NCI-H2196 treated with DMSO at 0.1 percent for 48 hours (cell line): ENCODE data around the gene IL16.
"Not testable (repeated sequence)": the region's sequence is repeated elsewhere in the genome, so short reads cannot be mapped to it uniquely, and the experiment has no call there.

Experiments
- DNase-seq: peaks from one replicate; lab custom pipeline; 2025; ENCODE audit not compliant: unreplicated experiment; lab: John Stamatoyannopoulos, UW

IL16 gene

DNA sequence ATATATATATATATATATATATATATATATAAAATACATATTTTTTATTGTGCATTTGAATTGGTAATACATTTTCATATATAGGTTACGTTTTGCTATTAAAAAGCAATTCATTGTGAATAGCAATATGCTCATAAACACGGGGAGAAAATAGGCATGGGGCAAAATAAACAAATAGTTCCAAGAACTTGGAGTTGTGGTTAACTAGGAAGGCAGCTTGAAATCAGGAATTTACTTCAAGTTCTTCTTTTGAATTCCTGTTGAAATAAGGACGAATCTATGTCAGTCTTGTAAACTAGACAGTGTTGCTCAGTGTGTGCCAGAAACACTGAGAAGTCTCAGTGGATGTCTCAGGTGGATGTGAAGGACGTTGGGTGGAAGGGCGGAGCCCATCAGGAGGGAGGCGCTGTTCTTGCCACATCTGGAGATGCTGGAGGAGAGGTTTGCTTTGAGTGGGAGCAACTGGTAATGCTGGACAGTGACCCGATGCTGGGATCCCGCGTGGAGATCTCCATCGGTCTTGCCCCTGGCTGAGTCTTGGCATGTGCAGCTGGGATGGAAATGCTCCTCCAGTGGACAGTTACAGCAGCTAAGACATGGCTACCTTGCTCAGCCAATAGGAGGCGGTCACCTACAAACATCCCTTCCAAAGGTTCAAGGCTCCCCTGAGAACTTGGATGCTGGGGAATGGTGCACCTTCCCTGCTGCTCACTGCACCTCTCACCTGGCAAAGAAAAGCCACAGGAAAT lies 2.5 kb downstream of the IL16 start:
- no peak for DNase-seq

DNA sequence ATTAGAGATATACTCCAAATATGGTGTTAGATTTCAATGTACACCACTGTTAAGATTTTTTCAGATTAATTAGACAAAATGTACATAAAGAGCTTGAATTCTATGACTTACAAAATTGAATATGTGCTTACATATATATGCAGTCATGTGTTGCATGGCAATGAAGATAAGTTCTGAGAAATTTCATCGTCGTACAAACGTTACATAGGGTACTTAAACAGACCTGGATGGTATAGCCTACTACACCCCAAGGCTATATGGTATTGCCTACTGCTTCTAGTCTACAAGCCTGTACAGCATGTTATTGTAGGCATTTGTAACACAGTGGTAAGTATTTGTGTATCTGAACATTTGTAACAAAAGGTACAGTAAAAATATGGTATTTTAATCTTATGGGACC lies 9.3 kb downstream of the IL16 start:
- no peak for DNase-seq

DNA sequence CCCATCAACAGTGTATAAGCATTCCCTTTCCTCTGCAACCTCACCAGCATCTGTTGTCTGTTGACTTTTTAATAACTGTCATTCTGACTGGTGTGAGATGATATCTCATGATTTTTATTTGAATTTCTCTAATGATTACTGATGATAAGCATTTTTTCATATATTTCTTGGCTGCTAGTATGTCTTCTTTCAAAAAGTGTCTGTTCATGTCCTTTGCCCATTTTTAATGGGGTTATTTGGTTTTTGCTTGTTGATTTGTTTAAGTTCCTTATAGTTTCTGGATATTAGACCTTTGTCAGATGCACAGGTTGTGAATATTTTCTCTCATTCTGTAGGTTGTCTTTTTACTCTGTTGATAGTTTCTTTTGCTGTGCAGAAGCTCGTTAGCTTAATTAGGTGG lies 11.3 kb downstream of the IL16 start:
- not testable (repeated sequence) for DNase-seq

DNA sequence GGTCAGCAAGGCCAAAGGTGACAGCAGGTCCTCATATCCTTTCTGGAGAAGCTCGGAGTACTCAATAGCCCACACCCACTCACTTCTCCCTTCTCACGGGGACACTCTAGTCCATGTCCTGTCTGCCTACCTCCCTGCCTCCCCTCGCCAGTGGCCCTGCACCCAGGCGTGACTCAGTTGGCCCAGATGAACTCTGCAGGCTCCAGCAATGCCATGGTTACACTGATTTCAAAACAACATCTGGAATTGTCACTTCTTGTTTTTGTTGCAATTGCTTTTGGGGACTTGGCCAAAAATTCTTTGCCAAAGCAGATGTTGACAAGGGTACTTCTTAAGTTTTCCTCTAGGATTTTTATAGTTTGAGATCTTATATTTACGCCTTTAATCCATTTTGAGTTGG lies 13.0 kb downstream of the IL16 start:
- no peak for DNase-seq

DNA sequence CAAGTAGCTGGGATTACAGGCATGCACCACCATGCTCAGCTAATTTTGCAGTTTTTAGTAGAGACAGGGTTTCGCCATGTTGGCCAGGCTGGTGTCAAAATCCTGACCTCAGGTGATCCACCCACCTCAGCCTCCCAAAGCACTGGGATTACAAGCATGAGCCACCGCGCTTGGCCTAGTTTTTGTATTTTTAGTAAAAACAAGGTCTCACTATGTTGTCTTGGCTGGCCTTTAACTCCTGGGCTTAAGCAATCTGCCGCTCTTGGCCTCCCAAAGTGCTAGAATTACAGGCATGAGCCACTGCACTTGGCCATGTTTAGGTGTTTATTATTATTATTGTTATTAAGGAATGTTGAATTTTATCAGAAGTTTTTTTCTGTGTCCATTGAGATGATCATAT lies 14.7 kb downstream of the IL16 start:
- DNase-seq = no peak

DNA sequence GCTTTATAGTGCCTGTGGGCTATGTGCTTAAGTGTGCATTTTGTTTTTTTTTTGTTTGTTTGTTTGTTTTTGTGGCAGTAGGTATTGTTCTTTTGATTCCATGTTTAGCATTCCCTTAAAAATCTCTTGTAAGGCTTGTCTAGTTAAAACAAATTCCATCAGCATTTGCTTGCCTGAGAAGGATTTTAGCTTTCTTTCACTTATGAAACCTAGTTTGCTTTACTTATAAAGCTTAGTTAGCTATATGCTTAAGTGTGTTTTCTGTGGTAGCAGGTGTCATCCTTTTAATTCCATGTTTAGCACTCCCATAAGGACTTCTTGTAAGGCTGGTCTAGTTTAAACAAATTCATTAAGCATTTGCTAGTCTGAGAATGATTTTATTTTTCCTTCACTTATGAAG lies 17.3 kb downstream of the IL16 start:
- DNase-seq = no peak

DNA sequence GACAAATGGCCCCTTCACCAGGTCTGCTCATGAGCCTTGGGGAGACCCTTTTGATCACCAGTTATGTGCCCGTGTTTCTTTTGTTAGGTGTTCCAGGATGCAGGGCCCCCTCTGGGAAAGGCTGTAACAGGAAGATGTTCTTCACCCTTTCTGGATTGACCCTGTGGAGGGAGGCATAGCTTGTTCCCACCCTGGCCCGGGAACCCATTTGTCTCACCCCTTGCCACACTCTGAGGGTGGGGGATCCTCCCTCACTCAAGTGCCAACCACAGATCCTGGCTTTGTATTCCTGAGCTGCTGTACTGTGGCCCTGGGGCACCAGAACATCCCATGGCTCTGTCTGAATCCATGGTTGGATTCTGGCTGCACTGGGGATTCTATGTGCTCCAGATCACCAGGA lies 18.9 kb downstream of the IL16 start:
- no peak for DNase-seq

DNA sequence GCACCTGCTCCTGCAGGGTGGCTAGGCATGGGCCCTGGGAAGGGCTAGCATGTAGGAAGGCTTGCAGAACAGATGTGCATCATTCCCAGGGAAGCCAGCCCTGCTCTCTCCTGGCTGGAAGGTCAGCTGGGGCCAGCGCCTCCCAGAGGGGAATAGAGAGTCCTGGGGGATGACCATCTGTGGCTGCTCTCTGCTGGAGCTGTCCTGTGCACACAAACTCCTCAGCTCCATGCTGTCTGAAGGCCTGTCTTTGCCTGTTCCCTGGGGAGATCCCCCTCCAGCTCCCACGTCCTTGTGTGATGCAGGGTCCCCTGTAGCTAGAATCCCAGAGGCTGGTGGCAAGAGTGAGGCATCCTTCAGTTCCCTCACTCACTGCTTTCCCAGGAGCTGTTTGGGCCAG lies 19.3 kb downstream of the IL16 start:
- no peak for DNase-seq

DNA sequence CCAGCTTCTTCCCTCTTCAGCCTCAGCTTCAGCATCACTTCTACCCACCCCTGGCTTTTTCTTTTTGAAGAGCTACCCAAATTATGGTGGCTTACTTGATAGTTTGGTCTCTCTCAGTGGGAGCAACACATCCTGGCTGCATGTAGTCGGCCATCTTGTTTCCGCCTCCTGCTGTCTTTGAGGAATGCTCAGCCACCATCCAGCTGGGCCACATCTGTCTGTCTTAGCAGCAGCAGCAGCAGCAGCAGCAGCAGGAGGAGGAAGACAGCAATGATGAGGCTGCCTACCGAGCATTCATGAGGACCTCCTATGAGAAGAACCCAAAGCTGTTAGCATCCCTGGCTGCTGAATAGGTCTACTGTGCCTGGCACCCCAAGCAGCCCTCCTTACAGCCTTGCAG lies 19.7 kb downstream of the IL16 start:
- no peak for DNase-seq

DNA sequence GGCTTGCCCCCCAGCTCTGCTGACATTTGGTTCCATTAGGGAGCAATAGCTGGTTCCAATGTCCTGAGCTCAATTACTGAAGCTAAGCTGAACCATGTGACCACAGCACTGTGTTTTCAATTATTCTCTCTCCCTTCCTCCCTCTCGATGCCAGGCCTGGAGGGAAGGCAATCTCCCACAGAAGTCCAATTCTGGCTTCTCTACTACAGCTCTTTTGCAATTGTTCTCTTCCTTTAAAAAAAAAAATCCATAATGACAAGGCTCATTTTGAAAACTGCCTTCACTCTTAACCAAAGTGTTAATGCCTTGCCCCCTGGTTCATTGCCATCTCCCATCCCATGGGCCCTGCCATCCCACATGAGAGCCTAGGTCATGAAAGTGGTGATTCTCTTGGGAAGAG lies 24.8 kb downstream of the IL16 start:
- no peak for DNase-seq

DNA sequence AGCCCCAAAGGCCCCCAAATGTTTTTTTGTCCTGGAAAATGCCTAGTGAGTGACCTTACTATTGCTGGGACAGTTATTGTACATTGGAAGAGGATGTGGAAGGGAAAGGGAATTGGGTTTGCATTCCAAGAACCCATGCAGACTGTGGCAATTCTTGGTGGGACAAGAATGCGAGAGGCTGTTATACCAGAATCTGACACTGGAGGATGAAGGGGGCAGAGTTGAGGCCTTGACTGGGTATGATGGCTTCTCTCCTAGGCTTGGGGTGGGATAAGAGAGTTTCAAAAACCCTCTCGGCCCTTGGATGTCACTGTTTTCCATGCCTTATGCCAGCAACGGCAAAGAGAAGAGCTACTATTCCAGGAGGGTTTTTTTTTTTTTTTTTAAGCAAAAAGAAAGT lies 25.3 kb downstream of the IL16 start:
- DNase-seq = no peak

DNA sequence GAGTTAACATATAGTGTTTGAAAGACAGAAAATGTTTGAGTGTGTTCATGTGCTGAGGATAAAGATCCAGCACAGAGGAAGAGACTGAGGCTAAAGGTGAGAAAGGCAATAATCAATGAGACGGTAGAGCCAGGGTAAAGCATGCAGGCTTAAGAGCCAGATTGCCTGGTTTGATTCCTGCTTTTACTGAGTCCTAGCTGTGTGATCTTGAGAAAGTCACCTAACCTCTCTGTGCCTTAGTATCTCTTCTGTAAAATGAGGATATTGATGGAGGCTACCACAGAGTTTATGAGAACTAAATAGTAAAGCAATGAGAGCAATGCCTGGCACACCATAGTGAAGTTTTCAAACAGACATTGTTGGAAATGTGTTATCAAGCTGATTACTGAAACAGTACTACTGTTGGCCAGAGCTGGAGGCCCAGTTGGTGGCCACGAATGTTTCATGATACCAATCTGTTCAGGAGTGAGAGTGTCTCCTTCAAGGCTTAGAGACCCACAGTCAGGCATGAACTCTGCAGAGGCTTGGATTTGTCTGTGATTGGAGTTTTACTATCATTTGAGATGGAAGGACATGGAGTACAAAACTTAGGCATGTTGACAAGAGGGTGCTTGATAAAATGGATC lies 26.8 kb downstream of the IL16 start:
- DNase-seq = no peak

DNA sequence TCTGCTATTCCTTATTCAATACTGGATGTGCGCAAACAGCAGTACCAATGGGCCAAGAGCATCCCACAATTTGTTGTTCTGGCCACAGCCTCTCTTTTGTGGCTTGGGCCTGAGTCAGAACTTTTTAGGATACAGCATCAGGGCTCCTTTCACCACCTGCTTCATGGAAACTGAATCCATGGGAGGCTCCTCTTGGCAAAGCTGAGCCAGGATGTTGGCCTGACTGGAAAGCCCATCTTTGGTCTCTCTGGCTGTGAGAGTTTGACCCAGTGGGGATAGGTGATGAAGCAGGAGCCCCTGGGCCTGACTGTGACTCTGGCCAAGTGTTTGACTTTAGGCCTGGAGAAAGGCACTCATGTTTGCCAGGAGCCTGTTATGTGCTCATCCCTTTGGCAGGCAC lies 27.6 kb downstream of the IL16 start:
- DNase-seq = no peak

DNA sequence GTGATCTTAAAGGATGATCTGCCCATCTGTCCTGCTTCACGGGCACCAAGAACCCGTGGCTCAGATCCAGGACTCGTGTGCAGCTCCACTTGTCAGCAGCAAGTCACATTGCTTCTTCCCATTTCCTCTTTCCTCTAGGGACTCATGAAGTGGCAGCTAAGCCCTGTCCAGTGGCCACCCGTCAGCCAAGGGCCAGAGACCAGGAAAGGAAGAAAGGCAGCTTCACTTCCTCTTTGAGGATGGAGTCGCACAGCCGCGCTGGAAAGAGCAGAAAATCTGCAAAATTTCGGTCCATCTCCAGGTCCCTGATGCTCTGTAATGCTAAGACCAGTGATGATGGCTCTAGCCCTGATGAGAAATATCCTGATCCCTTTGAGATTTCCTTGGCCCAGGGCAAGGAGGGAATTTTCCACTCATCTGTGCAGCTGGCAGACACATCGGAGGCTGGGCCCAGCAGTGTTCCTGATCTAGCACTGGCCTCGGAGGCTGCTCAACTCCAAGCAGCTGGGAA lies 28.5 kb downstream of the IL16 start:
- no peak for DNase-seq

DNA sequence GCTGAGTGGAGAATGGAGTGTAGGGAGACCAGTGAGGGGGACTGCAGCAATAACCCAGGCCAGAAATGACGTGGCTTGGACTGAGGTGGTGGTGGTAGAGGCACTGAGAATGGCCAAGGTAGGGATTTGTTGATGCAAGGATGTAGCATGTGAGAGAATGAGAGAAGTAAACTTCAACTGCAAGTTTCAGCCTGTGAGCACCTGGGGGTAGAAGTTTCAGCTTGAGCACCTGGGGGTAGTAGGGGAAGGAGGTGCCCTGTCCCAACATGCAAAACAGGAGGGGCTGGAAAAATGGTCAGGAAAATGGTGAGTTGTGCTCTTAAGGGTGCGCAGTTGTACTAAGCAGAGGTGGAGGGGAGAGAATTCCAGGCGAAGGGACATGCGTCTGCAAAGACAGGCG lies 31.0 kb downstream of the IL16 start:
- no peak for DNase-seq

DNA sequence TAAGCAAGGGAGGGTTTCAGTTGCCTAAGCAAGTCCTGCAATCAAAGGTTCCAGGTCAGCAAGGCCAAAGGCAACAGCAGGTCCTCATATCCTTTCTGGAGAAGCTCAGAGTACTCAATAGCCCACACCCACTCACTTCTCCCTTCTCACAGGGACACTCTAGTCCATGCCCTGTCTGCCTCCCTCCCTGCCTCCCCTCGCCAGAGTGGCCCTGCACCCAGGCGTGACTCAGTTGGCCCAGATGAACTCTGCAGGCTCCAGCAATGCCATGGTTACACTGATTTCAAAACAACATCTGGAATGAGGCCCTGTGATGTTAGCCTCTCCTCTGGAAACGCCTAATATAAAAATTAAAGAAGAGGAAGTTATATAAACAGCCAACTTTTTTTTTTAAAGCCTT lies 32.9 kb downstream of the IL16 start:
- DNase-seq = no peak

DNA sequence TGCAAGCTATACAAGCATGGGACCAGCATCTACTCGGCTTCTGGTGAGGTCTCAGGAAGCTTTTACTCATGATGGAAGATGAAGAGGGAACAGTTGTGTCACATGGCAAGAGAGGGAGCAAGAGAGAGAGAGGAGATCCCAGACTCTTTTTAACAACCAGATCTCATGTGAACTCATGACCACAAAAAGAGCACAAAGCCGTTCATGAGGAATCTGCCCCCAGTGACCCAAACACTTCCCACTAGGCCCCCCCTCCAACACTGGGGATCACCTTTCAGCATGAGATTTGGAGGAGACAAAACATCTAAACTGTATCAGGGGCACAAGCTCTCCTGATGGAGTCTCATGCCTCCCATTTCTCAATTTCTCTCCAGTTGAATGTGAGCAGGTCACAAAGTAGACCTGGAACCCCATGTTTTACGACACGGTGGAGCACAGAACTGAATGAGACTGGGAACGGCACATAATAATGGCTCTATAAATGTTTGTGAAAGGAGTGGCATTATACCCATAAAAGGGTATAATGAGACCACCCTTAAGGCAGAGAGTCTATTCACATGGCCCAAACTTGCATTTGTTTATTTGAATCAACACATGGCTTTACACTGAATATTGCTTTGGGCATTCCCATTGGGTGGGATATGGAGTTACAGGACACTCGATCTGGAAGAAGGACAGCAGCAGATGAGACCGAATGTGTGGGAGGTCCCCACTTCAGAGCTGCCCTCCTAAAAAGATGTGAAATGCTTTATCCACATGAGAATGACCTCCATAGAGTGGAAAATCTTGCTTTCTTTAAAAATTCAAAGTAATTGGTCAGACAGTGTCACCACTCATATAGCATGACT lies 38.8 kb downstream of the IL16 start:
- no peak for DNase-seq

DNA sequence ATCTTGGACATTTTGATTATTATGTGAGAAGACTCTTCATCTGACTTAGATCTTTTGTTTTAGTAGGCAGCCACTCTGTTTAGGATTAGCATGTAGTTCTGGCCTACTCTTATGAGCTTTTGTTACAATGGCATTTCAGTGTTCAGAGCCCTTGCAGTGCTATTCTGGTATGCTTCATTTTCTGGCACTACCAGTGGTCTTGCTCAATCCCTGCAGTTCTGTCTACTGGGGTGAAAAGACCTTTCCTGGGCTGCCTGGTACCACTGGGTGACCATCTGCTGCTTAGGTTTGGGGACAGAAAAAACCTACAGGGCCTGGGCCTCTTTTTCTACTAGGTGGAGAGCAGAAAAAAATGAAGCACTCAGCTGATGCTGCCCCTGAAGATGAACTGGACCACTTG lies 42.5 kb downstream of the IL16 start:
- DNase-seq = no peak

DNA sequence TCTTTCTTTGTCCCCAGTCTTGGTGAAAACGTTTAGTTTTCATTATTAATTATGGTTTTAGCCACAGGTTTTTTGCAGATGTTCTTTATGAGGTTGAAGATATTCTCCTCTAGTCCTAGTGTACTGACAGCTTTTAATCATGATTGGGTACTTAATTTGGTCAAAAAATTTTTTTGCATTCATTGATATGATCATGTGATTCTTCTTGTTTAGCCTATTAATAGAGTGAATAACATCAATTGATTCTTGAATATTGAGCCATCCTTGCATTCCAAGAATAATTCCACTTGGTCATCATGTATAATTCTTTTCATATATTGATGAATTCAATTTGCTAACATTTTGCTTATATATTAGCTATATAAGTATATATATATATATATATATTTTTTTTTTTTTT lies 46.1 kb downstream of the IL16 start:
- no peak for DNase-seq

DNA sequence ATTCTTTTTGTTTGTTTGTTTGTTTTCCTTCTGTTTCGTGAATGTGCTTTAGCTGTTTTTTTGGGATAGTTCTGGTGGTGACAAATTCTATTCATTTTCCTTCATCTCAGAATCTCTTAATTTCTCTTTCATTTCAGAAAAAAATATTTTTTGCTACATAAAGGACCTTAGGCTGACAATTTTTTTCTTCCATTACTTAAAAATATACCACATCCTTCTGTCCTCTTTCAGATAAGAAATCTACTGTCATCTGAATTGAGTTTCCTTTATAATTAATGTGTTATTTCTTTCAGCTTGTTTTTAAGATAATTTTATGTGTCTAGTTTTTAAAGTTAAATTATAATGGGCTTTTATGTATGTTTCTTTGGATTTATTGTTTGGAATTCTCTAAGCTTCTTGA lies 47.6 kb downstream of the IL16 start:
- DNase-seq = no peak

DNA sequence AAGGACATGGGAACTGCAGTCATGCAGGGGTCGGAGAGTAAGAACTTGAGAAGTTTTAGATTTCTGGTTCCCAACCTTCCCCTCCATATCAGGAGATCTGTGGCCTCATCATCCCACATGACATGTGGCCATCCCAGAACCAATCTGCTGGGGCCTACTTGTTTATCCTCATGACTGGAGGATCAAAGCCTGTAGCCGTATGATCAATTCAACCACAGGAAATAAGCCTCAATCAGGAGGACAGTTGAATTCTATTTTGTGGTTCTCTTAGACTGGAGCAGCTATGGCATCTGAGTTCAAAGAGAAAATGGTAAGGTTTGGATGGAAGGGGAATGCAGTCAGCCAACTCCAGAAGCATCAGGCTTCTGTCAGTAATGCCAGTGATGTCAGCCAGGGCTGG lies 57.2 kb downstream of the IL16 start:
- no peak for DNase-seq
